SK-N-MC (cell line): ENCODE measurements around the gene MOV10.

ENCODE experiments used
- DNase-seq: peaks from one replicate; pipeline ENCODE4 v3.0.0-alpha.2; 2011; ENCODE audit warnings: low read depth, low spot score
- H3K27ac ChIP-seq: fragments of 200-600 bp; sonication (generic); 2 replicates; pipeline ENCODE4 v1.5.1; 2016; ENCODE audit warnings: mixed run types
- H3K36me3 ChIP-seq: fragments of 200-600 bp; sonication (generic); 2 replicates; pipeline ENCODE4 v1.6.1; 2017; ENCODE audit warnings: antibody characterized with exemption, low read length, mixed read lengths; ENCODE audit not compliant: insufficient read depth
- H3K4me3 ChIP-seq: fragments of 200-600 bp; sonication (generic); 2 replicates; pipeline ENCODE4 v1.5.1; 2016
- H3K9ac ChIP-seq: fragments of 200-600 bp; sonication (generic); 2 replicates; pipeline ENCODE4 v1.8.0; 2017; ENCODE audit warnings: mixed run types, mixed read lengths; ENCODE audit not compliant: insufficient read length
- H3K9me3 ChIP-seq: fragments of 200-600 bp; sonication (generic); 2 replicates; pipeline ENCODE4 v1.6.1; 2017; ENCODE audit warnings: low read depth, mild to moderate bottlenecking, antibody characterized with exemption, low read length, moderate library complexity, mixed read lengths
- EZH2 ChIP-seq: fragments of 200-600 bp; sonication (generic); IDR thresholded peaks from one replicate; pipeline ENCODE4 v1.6.1; 2017; ENCODE audit warnings: antibody characterized with exemption
- FOXP2 ChIP-seq: optimal IDR thresholded peaks from 2 replicates; pipeline ENCODE3; 2011; ENCODE audit warnings: mild to moderate bottlenecking, moderate library complexity; ENCODE audit not compliant: insufficient read depth; ENCODE audit errors: extremely low read length, control extremely low read depth
- POLR2AphosphoS5 ChIP-seq: IDR thresholded peaks from 2 replicates; pipeline ENCODE4 v1.6.1; 2012; ENCODE audit warnings: mild to moderate bottlenecking, low read depth, low read length, borderline replicate concordance

MOV10 gene

DNA sequence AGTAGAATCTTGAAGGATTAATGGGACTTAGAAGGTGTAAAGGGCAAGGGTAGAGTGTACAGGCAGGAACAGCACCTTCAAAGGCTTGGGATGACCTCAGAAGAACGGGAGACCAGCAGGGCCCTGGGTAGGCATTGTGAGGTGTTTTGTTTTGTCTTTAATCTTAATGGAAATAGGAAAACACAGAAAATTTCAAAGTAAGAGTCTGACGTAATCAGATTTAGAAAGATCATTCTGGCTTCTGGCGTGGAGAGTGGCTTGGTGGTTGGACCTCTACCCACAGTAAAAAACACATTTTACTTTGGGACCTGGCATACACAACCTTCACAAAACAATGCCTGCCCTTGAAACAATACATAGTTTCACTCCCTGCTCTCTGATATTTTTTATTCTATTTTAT, 4.1 kb downstream of the MOV10 start:
- no peak for TF ChIP-seq EZH2
- TF ChIP-seq FOXP2 = no peak
- no peak for TF ChIP-seq POLR2AphosphoS5

DNA sequence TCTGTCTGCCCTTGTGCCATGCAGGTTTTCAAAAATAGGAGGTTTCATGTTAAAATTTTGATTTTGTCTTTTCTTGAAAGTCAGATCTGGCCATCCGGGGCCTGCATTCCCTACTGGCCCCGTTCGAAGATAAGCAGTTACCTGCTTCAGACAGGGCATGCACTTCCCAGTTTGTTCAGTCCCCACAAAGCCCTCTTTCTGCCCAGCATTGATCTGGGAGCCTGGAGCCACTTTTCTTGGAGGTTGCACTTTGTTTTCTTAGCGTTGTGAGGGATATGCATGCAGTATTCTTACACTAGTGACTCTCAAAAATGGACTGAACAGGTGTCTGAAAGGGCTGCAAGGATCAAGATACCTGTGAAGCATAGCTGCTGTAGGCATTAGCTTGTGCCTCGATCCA, 11.5 kb downstream of the MOV10 start:
- Histone ChIP-seq H3K9me3 (no peaks in the 10 kb centered on the region), H3K27ac (no peak overlapping the region), H3K9ac (no peak overlapping the region), H3K4me3 (no peak overlapping the region), H3K36me3 (peaks cover 15% of the 10 kb centered on the region; the same call in 1 of the 2 replicates)
- TF ChIP-seq EZH2 (no peak), FOXP2 (no peak), POLR2AphosphoS5 (no peak)
- DNase-seq = no peak

More for the DNA sequence above, 4.1 kb downstream of the MOV10 start:
- no peak for DNase-seq
- H3K36me3 ChIP-seq = peaks cover 19% of the 10 kb centered on the region
- H3K9ac ChIP-seq = no peak overlapping the region
- no peak overlapping the region for H3K27ac ChIP-seq
- H3K9me3 ChIP-seq = no peaks in the 10 kb centered on the region
- H3K4me3 ChIP-seq = no peak overlapping the region

- H3K9me3 ChIP-seq = no peaks in the 10 kb centered on the region
- no peak overlapping the region for H3K27ac ChIP-seq
- no peak for DNase-seq
These were observed 12.0 kb downstream of the MOV10 start for GRCh38 chr1:112686417-112686816.

GRCh38 chr1:112686835-112687234, 12.4 kb downstream of the MOV10 start:
- Histone ChIP-seq H3K36me3 (peaks cover 22% of the 10 kb centered on the region; the same call in 1 of the 2 replicates), H3K9ac (no peak overlapping the region), H3K27ac (no peak overlapping the region), H3K9me3 (no peaks in the 10 kb centered on the region), H3K4me3 (no peak overlapping the region)
- no peak for DNase-seq
- TF ChIP-seq FOXP2 (no peak), EZH2 (no peak), POLR2AphosphoS5 (no peak)

More at GRCh38 chr1:112686417-112686816, 12.0 kb downstream of the MOV10 start:
- Histone ChIP-seq H3K4me3 (no peak overlapping the region), H3K9ac (no peak overlapping the region), H3K36me3 (peaks cover 18% of the 10 kb centered on the region; the same call in 1 of the 2 replicates)
- TF ChIP-seq EZH2 = no peak
- no peak for TF ChIP-seq POLR2AphosphoS5
- TF ChIP-seq FOXP2 = no peak

DNA sequence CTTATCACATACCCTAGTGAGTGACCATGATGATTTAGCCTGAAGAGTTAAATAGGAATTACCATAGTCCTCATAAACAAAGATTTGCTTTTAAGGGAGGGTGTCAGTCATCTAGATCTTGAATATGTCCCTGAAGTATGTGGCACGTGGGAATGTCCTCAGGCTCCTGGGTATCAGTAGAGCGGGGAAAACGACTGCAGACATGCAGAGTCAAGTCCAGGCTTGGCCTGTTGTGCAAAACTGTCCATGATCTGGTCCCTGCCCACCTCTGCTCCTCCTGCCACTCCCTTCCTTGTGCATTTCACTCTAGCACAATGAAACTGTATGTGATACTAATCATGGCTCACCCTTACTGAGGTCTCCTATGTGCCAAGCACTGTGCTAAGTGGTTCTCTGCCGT, 12.9 kb downstream of the MOV10 start:
- Histone ChIP-seq H3K36me3 (peaks cover 26% of the 10 kb centered on the region; the same call in 1 of the 2 replicates), H3K27ac (no peak overlapping the region), H3K9ac (no peak overlapping the region), H3K4me3 (no peak overlapping the region), H3K9me3 (no peaks in the 10 kb centered on the region)
- TF ChIP-seq POLR2AphosphoS5 = no peak
- no peak for TF ChIP-seq EZH2
- TF ChIP-seq FOXP2 = no peak
- DNase-seq = no peak

- peaks cover 32% of the 10 kb centered on the region; the same call in 1 of the 2 replicates for H3K36me3 ChIP-seq
- no peaks in the 10 kb centered on the region for H3K9me3 ChIP-seq
- no peak overlapping the region for H3K9ac ChIP-seq
- H3K27ac ChIP-seq = no peak overlapping the region
- no peak for DNase-seq
- TF ChIP-seq POLR2AphosphoS5 (no peak), EZH2 (no peak), FOXP2 (no peak)
- H3K4me3 ChIP-seq = no peak overlapping the region
These were observed 13.5 kb downstream of the MOV10 start for GRCh38 chr1:112687785-112688496.

DNA sequence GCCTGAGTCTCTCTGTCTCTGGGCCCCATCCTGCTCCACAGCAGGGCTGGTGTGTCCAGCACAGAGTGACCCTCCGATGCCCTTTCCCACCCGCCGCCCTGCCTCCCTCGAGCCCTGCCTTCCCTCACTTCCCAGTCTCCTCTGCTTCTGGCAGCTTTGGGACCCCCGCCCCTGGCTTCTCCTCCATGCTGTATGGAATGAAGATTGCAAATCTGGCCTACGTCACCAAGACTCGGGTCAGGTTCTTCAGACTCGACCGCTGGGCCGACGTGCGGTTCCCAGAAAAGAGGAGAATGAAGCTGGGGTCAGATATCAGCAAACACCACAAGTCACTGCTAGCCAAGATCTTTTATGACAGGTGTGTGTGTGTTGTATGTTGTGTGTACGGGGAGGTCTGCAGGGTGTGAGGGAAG, 14.3 kb downstream of the MOV10 start:
- H3K36me3 ChIP-seq = peaks cover 37% of the 10 kb centered on the region
- DNase-seq = no peak
- TF ChIP-seq POLR2AphosphoS5 (no peak), FOXP2 (no peak), EZH2 (no peak)
- H3K4me3 ChIP-seq = no peak overlapping the region
- H3K9me3 ChIP-seq = no peaks in the 10 kb centered on the region
- no peak overlapping the region for H3K9ac ChIP-seq
- H3K27ac ChIP-seq = no peak overlapping the region

DNA sequence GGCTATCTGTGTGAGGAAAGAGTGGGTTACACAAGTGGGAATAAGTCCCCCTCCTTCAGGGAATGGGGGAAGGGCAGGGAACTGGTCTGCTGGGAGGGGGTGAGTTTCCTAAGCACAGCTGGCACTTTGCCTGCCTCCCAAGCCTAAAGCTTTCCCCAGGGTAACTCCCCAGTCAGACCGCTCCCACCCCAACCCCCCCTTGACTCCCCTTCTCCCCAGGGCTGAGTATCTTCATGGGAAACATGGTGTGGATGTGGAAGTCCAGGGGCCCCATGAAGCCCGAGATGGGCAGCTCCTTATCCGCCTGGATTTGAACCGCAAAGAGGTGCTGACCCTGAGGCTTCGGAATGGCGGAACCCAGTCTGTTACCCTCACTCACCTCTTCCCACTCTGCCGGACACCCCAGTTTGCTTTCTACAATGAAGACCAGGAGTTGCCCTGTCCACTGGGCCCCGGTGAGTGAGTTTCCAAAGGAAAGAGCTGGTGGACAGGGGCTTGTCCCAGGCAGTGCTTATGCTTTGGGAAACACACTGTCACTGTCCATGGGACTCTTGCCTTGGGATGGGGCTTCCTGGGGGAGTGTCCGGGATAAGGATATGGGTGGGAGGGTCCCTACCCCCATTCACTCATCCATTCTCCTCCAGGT, 14.9 kb downstream of the MOV10 start:
- Histone ChIP-seq H3K9ac (no peak overlapping the region), H3K9me3 (no peaks in the 10 kb centered on the region), H3K36me3 (peaks cover 42% of the 10 kb centered on the region), H3K4me3 (no peak overlapping the region), H3K27ac (no peak overlapping the region)
- TF ChIP-seq POLR2AphosphoS5 (no peak), EZH2 (no peak), FOXP2 (no peak)
- no peak for DNase-seq

DNA sequence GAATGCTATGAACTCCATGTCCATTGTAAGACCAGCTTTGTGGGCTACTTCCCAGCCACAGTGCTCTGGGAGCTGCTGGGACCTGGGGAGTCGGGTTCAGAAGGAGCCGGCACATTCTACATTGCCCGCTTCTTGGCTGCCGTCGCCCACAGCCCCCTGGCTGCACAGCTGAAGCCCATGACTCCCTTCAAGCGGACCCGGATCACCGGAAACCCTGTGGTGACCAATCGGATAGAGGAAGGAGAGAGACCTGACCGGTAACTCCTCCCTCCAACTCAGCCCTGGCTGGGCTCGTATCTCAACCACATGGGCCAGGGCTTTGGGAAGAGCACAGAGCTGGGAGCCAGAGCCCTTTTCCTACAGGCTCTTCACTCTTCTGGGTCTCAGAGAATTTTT, 15.4 kb downstream of the MOV10 start:
- Histone ChIP-seq H3K9me3 (no peaks in the 10 kb centered on the region), H3K4me3 (no peak overlapping the region), H3K9ac (no peak overlapping the region), H3K27ac (no peak overlapping the region), H3K36me3 (peaks cover 47% of the 10 kb centered on the region)
- DNase-seq = no peak
- TF ChIP-seq EZH2 (no peak), FOXP2 (no peak), POLR2AphosphoS5 (no peak)
